Ovary (tissue), 9 donors: Measurements from ENCODE around the gene GPR87. TPM values are rescaled to one million over a fixed set of nuclear protein-coding genes. Genes with fewer than 3 reads are reported as not detected.

Experiments
- DNase-seq, 5 donors: peaks; one replicate each; pipeline ENCODE4 v3.0.0-alpha.2; 2019 to 2020
- H3K27ac ChIP-seq, 2 donors: fragments of 200-600 bp; one replicate each; pipeline versions ENCODE4 v1.5.1 to v1.8.0; 2019 to 2022
- H3K27me3 ChIP-seq: fragments of 200-600 bp; one replicate; pipeline ENCODE4 v1.8.0; 2022
- H3K36me3 ChIP-seq: fragments of 200-600 bp; sonication (generic); one replicate; pipeline ENCODE4 v1.5.1; 2019
- H3K4me1 ChIP-seq: one replicate; pipeline ENCODE4 v1.8.1; 2013; ENCODE audit warnings: mild to moderate bottlenecking, moderate library complexity; ENCODE audit not compliant: insufficient read depth
- H3K4me3 ChIP-seq: fragments of 200-600 bp; sonication (generic); one replicate; pipeline ENCODE4 v1.5.1; 2017
- H3K9me3 ChIP-seq, 2 donors: fragments of 200-600 bp in 1 of 2; sonication (generic) in 1 of 2; one replicate each; pipeline versions ENCODE4 v1.5.1 to v1.8.1; 2013 to 2019; ENCODE audit warnings: mild to moderate bottlenecking in 1 of 2, moderate library complexity in 1 of 2
- EP300 ChIP-seq: sonication (generic); formaldehyde crosslinking; IDR thresholded peaks from one replicate; pipeline ENCODE4 v1.6.1; 2017; ENCODE audit warnings: antibody characterized with exemption
- POLR2A ChIP-seq: fragments of 450-650 bp; IDR thresholded peaks from one replicate; pipeline ENCODE4 v1.6.1; 2017; ENCODE audit warnings: antibody characterized with exemption, mild to moderate bottlenecking, moderate library complexity
- WGBS, 3 donors: extraction: QIAGEN DNeasy Blood & Tissue Kit in 1 of 3; methylation state at CpG; one replicate each; pipeline versions ENCODE4 v1.1.5 to v1.1.7; 2013 to 2017; 5-methylcytosine and 5-hydroxymethylcytosine counted together
- intact Hi-C, 4 donors: fragments of 100-400 bp; cut with DNase I; formaldehyde crosslinking; loops; one replicate each; pipeline versions ENCODE4 v1.11.0 to v1.15.1; 2022 to 2023
- polyA plus RNA-seq, 2 donors: library from polyadenylated mRNA; stranded (reverse); fragments of 200-250 nt in 1 of 2; fragments of 350-450 nt in 1 of 2; fragmentation: Illumina TruSeq in 1 of 2; extraction: RNeasy Lipid Tissue Mini Kit (QIAGEN cat#74804) in 1 of 2; gene quantifications; one replicate each; pipeline ENCODE4 v1.2.3, GENCODE V29; 2013 to 2014
- total RNA-seq, 7 donors: library from RNA; depleted of rRNA in 2 of 7; stranded (reverse); fragments of >200 nt in 2 of 7; fragmentation: NEBNext Ultra II Directional in 3 of 7; extraction: Animal tissue kit (Norgen Biotek cat#: 25700) in 3 of 7; gene quantifications; one replicate each; pipeline versions ENCODE4 v1.1.0 to v1.2.4, GENCODE V29; 2016 to 2023
- TF ChIP-seq, protein P1 (sequence below), 3 donors: fragments of 450-650 bp in 2 of 3; fragments of 200-600 bp in 1 of 3; IDR thresholded peaks; one replicate each; pipeline versions ENCODE4 v1.5.1 to v1.8.0; 2016 to 2022; ENCODE audit warnings: antibody characterized with exemption in 3 of 3, mild to moderate bottlenecking in 1 of 3
- donor health status: DM: no; HTN: no; CAD: no; lungs with moderate emphysema.
- donor health status: DM: no; HTN: no; CAD: no.
- donor health status: Bipolar disorder and iron deficiency.
- donor health status: DM: yes; HTN: yes; CAD: no.
- donor health status: DM: no; HTN: no; CAD: no.
- donor health status: DM: yes; HTN: yes; CAD: no.

Gene GPR87
- total and polyA plus RNA-seq, 9 donors: 0.23 TPM; not detected in 8

DNA sequence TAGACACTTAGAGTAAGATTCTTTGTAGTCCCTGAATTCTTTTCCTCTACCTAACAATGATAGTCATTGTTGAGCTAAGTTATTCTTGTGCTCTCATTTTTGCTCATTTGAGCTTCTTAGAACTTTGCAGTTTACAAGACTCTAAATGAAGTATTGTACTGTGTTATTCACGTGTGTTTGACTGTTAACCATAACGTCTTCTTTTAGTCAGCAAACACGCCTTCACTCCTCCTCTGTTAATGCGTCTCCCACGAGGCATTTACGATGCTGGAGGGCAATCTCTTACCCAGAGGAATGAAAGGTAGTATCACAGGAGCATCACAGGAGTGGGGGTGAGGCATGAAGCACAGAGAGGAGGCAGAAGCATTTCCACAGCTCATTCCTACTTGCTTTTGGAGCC is 23.5 kb downstream of the GPR87 start:
- Histone ChIP-seq H3K27ac (no peak overlapping the region), H3K4me3 (no peak overlapping the region)

DNA sequence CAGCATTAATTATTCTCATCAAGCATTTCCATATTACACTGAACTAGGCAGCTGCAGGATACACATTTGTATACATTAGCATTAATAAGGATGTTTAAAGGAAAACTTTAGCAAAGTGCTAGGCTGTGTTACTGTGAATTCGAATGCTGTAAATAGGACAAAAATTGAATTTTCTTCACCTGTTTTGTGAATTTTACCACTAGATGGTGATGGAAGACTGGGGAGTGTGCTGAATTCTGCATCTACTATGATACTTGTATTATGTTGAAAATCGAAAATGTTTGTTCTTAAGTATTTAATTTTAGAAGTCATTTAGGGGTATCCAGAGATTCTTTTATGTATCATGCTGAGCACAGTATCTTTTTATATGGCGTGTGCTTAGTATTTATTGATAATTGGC is 25.9 kb downstream of the GPR87 start:
- TF ChIP-seq POLR2A (no peak), EP300 (no peak)
- TF ChIP-seq, protein P1, sequence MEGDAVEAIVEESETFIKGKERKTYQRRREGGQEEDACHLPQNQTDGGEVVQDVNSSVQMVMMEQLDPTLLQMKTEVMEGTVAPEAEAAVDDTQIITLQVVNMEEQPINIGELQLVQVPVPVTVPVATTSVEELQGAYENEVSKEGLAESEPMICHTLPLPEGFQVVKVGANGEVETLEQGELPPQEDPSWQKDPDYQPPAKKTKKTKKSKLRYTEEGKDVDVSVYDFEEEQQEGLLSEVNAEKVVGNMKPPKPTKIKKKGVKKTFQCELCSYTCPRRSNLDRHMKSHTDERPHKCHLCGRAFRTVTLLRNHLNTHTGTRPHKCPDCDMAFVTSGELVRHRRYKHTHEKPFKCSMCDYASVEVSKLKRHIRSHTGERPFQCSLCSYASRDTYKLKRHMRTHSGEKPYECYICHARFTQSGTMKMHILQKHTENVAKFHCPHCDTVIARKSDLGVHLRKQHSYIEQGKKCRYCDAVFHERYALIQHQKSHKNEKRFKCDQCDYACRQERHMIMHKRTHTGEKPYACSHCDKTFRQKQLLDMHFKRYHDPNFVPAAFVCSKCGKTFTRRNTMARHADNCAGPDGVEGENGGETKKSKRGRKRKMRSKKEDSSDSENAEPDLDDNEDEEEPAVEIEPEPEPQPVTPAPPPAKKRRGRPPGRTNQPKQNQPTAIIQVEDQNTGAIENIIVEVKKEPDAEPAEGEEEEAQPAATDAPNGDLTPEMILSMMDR (IDR thresholded peaks at IDR 0.05): peak in 2 of 3 donors; percentile 40 to 41

More for the DNA sequence above, 23.5 kb downstream of the GPR87 start:
- Histone ChIP-seq H3K9me3 (no peaks in the 10 kb centered on the region), H3K36me3 (no peaks in the 10 kb centered on the region), H3K4me1 (no peaks in the 10 kb centered on the region), H3K27me3 (no peaks in the 10 kb centered on the region)
- intact Hi-C loops: no loop called here
- no peak for DNase-seq
- TF ChIP-seq, protein P1 (IDR thresholded peaks at IDR 0.05): no peak
- TF ChIP-seq POLR2A (no peak), EP300 (no peak)
- 71 to 79% (median 77%) methylated on average over 6 of the region's 6 CpGs for WGBS, 3 donors

DNA sequence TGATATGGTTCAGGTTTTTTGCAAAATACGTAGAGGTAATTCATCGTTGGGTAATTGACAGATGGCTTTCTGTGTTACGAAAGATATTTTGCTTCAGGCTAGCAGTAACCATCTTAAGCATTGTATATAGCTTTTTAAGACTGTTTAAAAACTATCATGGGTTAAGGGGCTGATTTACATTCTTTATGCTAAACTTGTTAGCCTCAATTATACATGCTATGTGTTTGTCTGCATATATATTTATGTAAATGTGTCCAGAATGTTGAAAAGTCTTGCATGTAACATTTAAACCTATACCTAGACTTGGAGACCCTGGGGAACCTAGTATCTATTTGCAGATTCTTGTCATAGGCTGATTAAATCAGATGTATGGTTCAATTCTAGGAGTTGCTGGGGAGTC is 27.2 kb downstream of the GPR87 start:
- Histone ChIP-seq H3K36me3 (no peaks in the 10 kb centered on the region), H3K27me3 (no peaks in the 10 kb centered on the region), H3K9me3 (no peaks in the 10 kb centered on the region), H3K4me3 (no peak overlapping the region), H3K4me1 (no peaks in the 10 kb centered on the region), H3K27ac (no peak overlapping the region)
- 46 to 93% (median 65%) methylated on average over 3 of the region's 3 CpGs for WGBS, 3 donors
- DNase-seq: no peak
- no peak for TF ChIP-seq POLR2A
- TF ChIP-seq EP300: no peak
- TF ChIP-seq, protein P1 (IDR thresholded peaks at IDR 0.05): no peak
- intact Hi-C loops: loop anchor here in 1 of 4 donors (10.0 kb wide), 1 partner anchor 65 kb away; no protein-coding TSS in a partner anchor

More for the DNA sequence above, 25.9 kb downstream of the GPR87 start:
- Histone ChIP-seq H3K4me3 (no peak overlapping the region), H3K9me3 (no peaks in the 10 kb centered on the region), H3K4me1 (no peaks in the 10 kb centered on the region), H3K27me3 (no peaks in the 10 kb centered on the region), H3K27ac (no peak overlapping the region), H3K36me3 (no peaks in the 10 kb centered on the region)
- no peak for DNase-seq
- 20 to 36% (median 32%) methylated on average over 3 of the region's 3 CpGs for WGBS, 3 donors
- intact Hi-C loops: no loop called here

DNA sequence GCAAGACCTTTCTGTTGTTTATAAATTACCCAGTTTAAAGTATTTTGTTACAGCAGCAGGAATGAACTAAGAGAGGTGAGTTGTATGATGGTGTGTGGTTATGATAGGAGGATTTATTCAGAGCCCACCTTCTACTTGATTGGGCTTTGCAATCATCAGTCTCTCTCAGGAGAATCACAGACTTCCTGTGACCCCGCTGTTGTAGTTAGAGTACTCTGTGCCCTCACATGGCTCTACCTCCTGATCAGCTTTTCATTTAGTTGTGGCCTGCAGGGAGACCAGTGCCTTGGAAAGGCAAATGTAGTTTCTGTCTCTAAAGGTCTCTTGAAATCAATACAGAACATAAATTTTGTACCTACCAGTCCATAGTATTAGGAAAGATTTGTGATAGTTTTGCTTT is 30.7 kb downstream of the GPR87 start:
- DNase-seq: no peak
- Histone ChIP-seq H3K27me3 (no peaks in the 10 kb centered on the region), H3K4me1 (no peaks in the 10 kb centered on the region), H3K36me3 (no peaks in the 10 kb centered on the region), H3K4me3 (no peak overlapping the region), H3K9me3 (no peaks in the 10 kb centered on the region), H3K27ac (no peak overlapping the region)
- intact Hi-C loops: loop anchor here in 1 of 4 donors (10.0 kb wide), 1 partner anchor 61 kb away; no protein-coding TSS in a partner anchor
- WGBS, 3 donors: 82 to 100% (median 92%) methylated on average over 1 of the region's 1 CpG
- TF ChIP-seq EP300: no peak
- TF ChIP-seq, protein P1 (IDR thresholded peaks at IDR 0.05): no peak
- no peak for TF ChIP-seq POLR2A
